Measurements from ENCODE around the gene CDC42BPG. TPM values are rescaled to one million over a fixed set of nuclear protein-coding genes. Genes with fewer than 3 reads are reported as not detected.

Gene CDC42BPG
- total RNA-seq, 1 donor from 2014 or later: not detected

DNA sequence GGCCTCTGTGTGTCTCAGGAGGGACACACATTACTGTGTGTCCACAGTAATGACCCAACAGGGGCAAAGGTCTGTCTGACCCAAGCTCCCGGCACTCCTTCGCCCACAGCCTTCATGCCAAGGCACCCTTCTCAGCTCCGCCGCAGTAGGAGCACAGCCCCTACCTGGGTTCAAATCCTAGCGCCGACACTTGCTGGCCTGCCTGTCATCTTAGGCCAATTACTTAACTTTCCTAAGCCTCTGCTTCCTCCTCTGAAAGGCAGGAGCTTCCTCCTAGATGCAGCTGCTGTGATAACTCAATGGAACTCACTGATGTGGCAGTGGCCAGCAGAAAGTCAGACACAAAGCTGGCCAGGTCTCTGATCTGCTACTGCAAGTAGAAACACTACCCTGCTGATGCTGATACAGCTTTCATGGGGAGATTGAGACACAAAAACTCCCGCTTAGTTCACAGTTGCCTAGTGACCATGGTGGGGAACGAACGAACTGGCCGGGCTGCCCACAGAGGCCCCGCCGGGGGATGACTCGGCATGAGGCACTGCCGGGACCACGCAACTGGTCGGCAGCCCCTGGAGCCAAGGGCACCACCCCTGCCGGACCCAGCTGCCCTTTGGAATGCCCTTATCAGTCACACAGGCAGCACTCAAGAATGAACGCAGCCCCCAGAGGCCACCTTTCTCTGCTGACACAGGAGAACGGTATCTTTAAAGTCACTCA, 25.9 kb upstream of the CDC42BPG start:
- no peaks in the 10 kb centered on the region for H3K27me3 ChIP-seq
- intact Hi-C loops (cut with DNase I): loop anchor here (1.0 to 2.0 kb wide), 2 partner anchors 8 to 16 kb away; partner anchors contain the start of gene EHD1
- H3K4me3 ChIP-seq: peak overlapping the region; percentile 35 to 38
- H3K4me1 ChIP-seq: peaks cover 51 to 81% of the 10 kb centered on the region in 2 donors
- DNase-seq (ENCODE audit: low spot score in 2 of 2): peak in 1 of 2 donors; percentile 93
- peak overlapping the region; percentile 97 to 98 for H3K27ac ChIP-seq
- TF ChIP-seq, protein P1, sequence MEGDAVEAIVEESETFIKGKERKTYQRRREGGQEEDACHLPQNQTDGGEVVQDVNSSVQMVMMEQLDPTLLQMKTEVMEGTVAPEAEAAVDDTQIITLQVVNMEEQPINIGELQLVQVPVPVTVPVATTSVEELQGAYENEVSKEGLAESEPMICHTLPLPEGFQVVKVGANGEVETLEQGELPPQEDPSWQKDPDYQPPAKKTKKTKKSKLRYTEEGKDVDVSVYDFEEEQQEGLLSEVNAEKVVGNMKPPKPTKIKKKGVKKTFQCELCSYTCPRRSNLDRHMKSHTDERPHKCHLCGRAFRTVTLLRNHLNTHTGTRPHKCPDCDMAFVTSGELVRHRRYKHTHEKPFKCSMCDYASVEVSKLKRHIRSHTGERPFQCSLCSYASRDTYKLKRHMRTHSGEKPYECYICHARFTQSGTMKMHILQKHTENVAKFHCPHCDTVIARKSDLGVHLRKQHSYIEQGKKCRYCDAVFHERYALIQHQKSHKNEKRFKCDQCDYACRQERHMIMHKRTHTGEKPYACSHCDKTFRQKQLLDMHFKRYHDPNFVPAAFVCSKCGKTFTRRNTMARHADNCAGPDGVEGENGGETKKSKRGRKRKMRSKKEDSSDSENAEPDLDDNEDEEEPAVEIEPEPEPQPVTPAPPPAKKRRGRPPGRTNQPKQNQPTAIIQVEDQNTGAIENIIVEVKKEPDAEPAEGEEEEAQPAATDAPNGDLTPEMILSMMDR (IDR thresholded peaks at IDR 0.05): no peak
- peaks cover 40 to 44% of the 10 kb centered on the region in 2 donors for H3K36me3 ChIP-seq
- no peaks in the 10 kb centered on the region for H3K9me3 ChIP-seq

DNA sequence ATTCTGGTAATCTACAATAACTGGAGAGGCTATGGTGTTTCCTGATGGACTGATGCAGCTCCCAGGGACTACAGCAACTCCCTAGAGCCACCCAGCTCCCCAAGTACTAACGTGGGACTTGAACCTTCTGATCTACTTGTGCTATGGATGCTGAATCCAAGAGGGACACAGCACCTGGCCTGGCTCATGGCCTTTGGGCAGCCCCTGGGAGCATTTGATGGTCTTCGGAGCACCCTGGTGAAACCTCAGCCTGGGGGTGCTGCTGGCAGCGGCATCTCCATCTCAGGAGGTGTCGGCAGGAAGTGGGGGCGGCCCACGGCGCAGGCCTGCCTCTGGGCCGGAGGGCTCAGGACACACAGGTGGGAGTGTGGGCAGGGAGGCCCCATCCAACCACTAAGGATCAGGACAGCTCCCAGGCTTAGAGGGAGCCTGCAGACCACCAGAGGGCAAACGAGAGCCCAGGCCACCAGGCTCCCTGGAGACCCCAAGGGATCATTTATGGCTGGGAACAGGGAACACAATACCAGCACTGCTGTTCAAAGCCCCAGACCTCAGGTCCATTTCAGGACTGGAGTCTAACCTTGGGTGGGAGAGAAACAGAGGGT, 25.2 kb upstream of the CDC42BPG start:
- no peaks in the 10 kb centered on the region for H3K27me3 ChIP-seq
- DNase-seq (ENCODE audit: low spot score in 2 of 2): no peak
- H3K4me3 ChIP-seq: peak overlapping the region in 1 of 2 donors; percentile 35
- H3K36me3 ChIP-seq: peaks cover 37 to 44% of the 10 kb centered on the region in 2 donors
- H3K4me1 ChIP-seq: peaks cover 50 to 80% of the 10 kb centered on the region in 2 donors
- H3K9me3 ChIP-seq: no peaks in the 10 kb centered on the region
- TF ChIP-seq, protein P1 (IDR thresholded peaks at IDR 0.05): peak in 1 of 3 experiments; percentile 18
- peak overlapping the region; percentile 97 to 98 for H3K27ac ChIP-seq
- intact Hi-C loops (cut with DNase I): loop anchor here (1.0 to 2.0 kb wide), 2 partner anchors 9 to 15 kb away; partner anchors contain the start of gene EHD1

DNA sequence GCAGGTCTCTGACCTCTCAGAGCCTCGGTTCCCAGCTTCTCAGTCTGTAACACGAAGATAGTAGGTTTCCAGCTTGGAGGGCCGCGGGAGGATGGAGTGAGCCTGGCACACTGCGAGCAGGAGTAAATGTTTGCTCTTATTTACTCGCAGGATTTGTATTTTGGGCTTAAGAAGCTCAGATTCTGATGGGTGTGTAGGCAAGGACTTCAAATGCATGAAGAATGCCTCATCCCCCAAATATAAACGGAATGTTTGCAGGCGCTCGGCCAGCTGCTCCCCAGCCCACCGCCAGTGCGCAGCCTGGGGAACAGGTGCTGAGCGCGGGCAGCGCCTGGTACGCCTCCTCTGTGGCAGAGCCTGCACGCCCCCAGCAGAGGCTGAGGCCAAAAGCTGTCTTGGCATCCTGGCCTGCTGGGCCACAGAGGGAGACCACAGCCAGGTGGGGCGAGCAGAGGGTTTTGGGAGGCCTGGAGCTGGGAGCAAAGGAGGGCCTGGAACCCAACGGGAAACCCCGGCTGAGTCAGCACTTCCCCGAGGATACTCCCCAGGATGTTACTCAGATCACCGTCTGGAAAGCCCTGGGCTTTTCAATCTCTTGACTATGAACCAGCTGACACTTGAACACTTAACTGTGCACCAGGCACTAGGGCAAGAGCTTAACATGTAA, 24.6 kb upstream of the CDC42BPG start:
- H3K9me3 ChIP-seq: no peaks in the 10 kb centered on the region
- peaks cover 31 to 40% of the 10 kb centered on the region in 2 donors for H3K36me3 ChIP-seq
- peak overlapping the region in 1 of 2 donors; percentile 35 for H3K4me3 ChIP-seq
- H3K27me3 ChIP-seq: no peaks in the 10 kb centered on the region
- TF ChIP-seq, protein P1 (IDR thresholded peaks at IDR 0.05): no peak
- H3K27ac ChIP-seq: peak overlapping the region; percentile 97 to 98
- intact Hi-C loops (cut with DNase I): no loop called here
- no peak for DNase-seq (ENCODE audit: low spot score in 2 of 2)
- peaks cover 47 to 82% of the 10 kb centered on the region in 2 donors for H3K4me1 ChIP-seq

DNA sequence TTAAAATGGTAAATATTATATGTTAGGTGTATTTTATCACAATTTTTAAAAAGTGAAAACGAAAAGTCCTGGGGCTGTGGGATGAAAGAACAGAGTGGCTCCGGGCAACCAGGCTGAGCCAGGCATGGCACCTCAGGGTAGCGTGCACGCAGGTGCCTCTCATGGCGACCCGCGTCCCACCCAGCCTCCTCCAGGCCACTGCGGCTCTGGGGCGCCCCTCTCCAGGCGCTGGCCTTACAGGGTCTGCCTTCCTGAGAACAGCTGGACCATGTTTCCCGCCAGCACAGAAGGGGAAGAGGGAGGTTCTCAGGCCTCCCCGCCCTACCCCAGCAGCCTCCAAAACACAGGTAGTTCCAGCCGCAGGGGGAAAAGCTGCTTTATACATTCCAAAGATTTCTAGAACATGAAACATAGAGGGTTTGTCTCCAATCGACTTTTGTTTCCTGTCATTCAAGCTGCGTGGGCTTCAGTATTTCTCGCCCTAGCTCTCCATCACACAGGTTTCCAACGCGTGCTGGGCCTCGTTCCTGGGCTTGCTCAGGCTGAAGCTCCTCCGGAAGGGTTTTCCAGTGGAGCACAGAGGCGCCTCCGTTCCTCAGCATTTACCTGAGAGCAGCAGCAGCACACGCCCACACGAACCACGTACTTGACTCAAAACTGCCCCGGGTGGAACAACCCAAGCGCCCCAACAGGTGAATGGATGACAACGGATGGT, 23.5 kb upstream of the CDC42BPG start:
- TF ChIP-seq, protein P1 (IDR thresholded peaks at IDR 0.05): no peak
- Histone ChIP-seq H3K27ac (peak overlapping the region; percentile 97 to 98), H3K27me3 (no peaks in the 10 kb centered on the region), H3K9me3 (no peaks in the 10 kb centered on the region), H3K36me3 (peaks cover 21 to 29% of the 10 kb centered on the region in 2 donors), H3K4me1 (peaks cover 58 to 90% of the 10 kb centered on the region in 2 donors), H3K4me3 (no peak overlapping the region)
- DNase-seq (ENCODE audit: low spot score in 2 of 2): no peak
- intact Hi-C loops (cut with DNase I): no loop called here

DNA sequence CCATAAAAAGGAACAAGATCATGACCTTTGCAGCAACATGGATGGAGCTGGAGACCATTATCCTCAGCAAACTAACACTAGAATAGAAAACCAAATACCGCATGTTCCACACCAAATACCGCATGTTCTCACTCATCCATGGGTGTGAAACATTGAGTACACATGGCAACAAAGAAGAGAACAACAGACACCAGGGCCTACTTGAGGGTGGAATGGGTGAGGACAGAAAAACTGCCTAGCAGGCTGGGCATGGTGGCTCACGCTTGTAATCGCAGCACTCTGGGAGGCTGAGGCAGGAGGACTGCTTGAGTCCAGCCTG, 21.7 kb upstream of the CDC42BPG start:
- intact Hi-C loops (cut with DNase I): no loop called here
- TF ChIP-seq, protein P1 (IDR thresholded peaks at IDR 0.05): no peak
- no peaks in the 10 kb centered on the region for H3K27me3 ChIP-seq
- H3K4me3 ChIP-seq: no peak overlapping the region
- peaks cover 9 to 12% of the 10 kb centered on the region in 2 donors for H3K36me3 ChIP-seq
- H3K27ac ChIP-seq: peak overlapping the region; percentile 97 to 98
- no peaks in the 10 kb centered on the region for H3K9me3 ChIP-seq
- H3K4me1 ChIP-seq: peaks cover 61 to 89% of the 10 kb centered on the region in 2 donors
- DNase-seq (ENCODE audit: low spot score in 2 of 2): no peak
